Measurements from ENCODE around the gene RAB4A.
"Not testable (repeated sequence)": the region's sequence is repeated elsewhere in the genome, so short reads cannot be mapped to it uniquely, and the experiment has no call there.

The RAB4A gene

GRCh38 chr1:229300099-229300757 lies 29.3 kb downstream of the RAB4A start:
- DNase-seq: no peak

GRCh38 chr1:229302740-229303139 lies 31.8 kb downstream of the RAB4A start:
- no peak for DNase-seq

- DNase-seq: no peak
These were observed 32.9 kb downstream of the RAB4A start for GRCh38 chr1:229303855-229304254.

- no peak for DNase-seq
These were observed 34.5 kb downstream of the RAB4A start for GRCh38 chr1:229305392-229305791.

GRCh38 chr1:229309074-229309473 lies 38.2 kb downstream of the RAB4A start:
- DNase-seq: no peak

- DNase-seq: no peak
These were observed 38.8 kb downstream of the RAB4A start for GRCh38 chr1:229309684-229310083.

GRCh38 chr1:229310833-229311232 lies 39.9 kb downstream of the RAB4A start:
- DNase-seq: no peak

- no peak for DNase-seq
These were observed 45.3 kb downstream of the RAB4A start for GRCh38 chr1:229316166-229316565.

- DNase-seq: no peak
These were observed 47.1 kb downstream of the RAB4A start for GRCh38 chr1:229318056-229318455.

DNA sequence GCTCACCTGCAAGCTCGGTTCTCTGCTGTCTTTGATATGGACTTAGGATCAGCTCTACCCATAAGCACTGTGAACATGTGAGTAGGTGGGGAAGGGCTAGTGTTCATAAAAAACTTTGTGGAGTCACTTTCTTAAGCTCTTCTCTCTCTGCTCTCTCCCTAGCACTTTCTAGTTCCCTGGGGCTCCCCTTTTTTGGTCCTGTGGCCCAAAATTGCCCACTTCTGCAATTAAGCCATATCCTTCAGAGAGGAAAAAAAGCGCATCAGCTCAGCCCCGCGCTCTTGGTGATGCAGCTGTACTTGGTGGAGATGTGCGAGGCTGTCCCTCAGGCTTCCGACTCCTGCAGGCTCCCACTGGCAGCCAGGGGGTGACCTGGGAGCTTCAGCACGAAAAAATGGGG lies 48.6 kb downstream of the RAB4A start:
- DNase-seq: no peak

DNA sequence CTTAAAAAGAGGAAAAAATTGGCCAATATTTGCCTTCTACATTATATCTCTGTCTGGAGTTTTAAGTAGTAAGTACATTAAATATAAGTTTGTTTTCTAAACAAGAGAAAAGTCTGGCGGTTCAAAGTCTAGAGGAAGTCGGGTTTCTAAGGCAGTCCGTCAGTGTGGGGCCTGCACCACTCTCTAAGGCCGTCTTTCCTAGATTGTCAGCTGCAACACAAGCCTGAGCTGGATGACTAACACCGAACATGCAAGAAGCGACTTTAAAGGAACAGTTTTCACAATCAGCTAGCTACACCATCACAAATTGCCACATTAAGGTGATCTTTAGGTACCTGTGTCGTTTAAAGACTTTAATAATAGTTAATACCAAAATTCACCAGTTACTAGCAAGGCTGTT lies 52.3 kb downstream of the RAB4A start:
- no peak for DNase-seq

- DNase-seq: no peak
These were observed 53.1 kb downstream of the RAB4A start for GRCh38 chr1:229323885-229324553.

- DNase-seq: no peak
These were observed 54.5 kb downstream of the RAB4A start for GRCh38 chr1:229325401-229325800.

GRCh38 chr1:229325853-229326487 lies 55.1 kb downstream of the RAB4A start:
- no peak for DNase-seq

- DNase-seq: no peak
These were observed 55.7 kb downstream of the RAB4A start for GRCh38 chr1:229326601-229327000.

- DNase-seq: not testable (repeated sequence)
These were observed 56.9 kb downstream of the RAB4A start for GRCh38 chr1:229327765-229328164.

DNA sequence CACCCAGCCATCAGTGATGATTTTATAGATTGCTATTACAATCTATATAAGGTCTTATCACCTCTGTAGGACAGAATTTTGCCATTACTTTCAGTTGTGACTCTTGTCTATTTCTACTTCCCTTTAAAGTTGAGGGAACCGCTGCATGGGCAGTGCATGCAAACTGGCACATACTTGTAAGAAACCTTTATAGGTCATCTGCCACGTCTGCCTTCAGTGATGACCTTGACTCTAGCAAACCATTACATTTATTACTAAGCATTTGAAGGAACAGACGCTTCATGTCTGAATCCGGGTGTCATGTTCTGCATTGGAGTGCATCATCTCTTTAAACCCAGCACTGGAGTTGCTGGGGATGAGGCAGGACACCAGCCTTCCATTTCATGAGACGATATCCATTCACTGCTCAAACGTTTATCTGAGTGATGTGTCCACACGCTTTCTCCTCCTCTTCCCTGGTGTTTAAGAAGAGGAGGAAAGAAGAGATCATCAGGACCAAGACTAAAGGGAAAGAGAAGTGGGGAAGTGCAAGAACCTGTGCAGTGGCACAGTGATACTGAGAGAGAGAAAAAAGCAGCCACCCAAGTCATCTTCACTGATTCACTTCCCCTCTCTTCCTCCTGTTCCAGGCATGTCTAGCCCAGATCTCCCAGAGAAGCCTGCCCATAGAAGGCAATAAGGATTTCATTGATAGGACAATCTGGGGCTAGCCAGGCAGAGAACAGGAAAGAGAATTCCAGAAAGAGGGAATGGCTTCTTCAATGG lies 57.9 kb downstream of the RAB4A start:
- DNase-seq: no peak

DNA sequence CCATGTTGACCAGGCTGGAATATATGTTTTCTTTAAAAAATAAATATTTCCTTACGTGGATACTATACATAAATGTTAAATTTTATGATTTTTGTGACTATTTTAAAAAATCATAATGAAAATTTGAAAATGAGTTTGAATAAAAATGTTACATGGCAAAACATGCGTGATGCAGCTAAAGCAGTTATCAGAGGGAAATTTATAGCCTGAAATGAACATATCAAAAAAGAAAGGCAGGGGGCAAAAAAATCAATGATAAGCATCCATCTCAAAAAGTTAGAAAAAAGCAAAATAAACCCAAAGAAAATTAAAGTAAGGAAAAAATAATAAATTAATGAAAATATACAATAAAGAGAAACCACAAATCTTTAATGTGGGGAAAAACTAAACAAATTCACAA lies 63.4 kb downstream of the RAB4A start:
- DNase-seq: no peak

DNA sequence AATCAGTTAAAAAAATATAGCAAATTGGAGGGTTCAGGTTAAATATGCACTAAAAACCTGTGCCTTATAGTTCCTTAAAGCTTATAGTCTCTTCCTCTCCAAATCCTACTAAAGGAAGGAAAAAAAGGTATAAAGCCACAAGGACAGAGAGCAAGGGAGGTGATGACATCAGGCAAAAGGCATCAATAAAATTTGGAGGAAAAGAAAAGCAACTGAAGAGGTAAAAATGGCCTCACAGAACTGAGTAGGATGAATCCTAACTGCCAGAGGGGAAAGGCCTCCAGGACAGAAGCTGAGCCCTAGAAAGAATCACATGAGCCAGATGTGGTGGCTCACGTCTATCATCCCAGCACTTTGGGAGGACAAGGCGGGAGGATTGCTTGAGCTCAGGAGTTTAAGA lies 63.8 kb downstream of the RAB4A start:
- no peak for DNase-seq

GRCh38 chr1:229336345-229336744 lies 65.4 kb downstream of the RAB4A start:
- DNase-seq: no peak

DNA sequence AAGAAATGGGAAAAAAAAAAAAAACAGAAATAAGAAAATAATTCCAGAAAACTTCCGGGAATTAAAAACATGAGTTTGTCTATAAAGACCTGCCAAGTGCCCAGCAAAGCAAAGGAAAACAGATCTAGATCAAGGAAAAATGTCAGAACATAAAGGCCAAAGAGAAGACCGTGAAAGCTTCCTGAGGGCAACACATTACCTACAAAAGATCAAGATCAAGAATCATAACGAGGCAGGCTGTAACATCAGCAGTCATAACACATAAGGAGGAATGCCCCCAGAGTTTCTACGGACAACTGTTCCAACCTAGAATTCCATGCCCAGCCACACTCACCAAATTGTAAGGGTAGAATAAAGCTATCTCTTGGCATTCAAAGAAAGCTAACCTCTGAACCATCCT lies 68.2 kb downstream of the RAB4A start:
- no peak for DNase-seq

GRCh38 chr1:229339520-229339919 lies 68.6 kb downstream of the RAB4A start:
- no peak for DNase-seq

DNA sequence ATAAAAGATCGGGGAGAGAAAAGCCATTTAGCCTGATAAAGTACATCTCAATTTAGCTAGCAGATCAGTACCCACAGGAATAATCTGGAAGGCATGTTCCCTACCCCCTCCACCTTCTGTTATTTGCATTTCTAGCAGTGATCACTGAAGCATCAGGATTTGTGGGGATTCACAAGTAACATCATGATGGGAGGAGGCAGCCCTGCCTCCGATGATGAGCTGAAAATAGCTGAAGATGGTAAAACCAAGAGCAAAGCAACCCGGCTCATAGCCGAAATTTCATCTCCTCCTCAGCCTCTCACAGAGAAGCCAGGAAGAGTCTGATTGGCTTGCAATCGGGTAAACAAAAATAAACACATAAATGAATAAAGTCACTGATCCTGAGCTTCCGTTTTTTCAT lies 69.6 kb downstream of the RAB4A start:
- DNase-seq: no peak
